Kasumi-1 (cell line): ENCODE data around the gene HMG20B.
"Not testable (repeated sequence)": the region's sequence is repeated elsewhere in the genome, so short reads cannot be mapped to it uniquely, and the experiment has no call there.

Source experiments
- DNase-seq, 2 experiments: peaks; one replicate each; lab custom pipeline; 2025; lab: John Stamatoyannopoulos, UW

HMG20B gene

DNA sequence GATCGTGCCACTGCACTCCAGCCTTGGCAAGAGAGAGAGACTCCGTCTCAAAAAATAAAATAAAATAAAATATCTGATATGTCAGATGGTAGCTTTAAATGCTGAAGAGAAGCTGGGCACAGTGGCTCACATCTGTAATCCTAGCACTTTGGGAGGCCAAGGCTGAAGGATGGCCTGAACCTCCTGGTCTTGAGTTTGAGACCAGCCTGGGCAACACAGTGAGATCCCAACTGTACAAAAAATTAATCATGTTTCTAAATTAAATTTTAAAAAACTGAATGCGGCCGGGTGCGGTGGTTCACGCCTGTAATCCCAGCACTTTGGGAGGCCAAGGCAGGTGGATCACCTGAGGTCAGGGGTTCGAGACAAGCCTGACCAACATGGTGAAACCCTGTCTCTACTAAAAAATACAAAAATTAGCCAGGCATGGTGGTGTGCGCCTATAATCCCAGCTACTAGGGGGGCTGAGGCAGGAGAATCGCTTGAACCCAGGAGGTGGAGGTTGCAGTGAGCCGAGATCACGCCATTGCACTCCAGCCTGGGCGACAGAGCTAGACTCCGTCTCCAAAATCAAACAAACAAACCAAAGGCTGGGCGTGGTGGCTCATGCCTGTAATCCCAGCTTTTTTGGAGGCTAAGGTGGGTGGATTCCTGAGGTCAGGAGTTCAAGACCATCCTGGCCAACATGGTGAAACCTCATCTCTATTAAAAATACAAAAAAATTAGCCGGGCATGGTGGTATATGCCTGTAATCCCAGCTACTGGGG, 11.5 kb downstream of the HMG20B start:
- DNase-seq = not testable (repeated sequence)

DNA sequence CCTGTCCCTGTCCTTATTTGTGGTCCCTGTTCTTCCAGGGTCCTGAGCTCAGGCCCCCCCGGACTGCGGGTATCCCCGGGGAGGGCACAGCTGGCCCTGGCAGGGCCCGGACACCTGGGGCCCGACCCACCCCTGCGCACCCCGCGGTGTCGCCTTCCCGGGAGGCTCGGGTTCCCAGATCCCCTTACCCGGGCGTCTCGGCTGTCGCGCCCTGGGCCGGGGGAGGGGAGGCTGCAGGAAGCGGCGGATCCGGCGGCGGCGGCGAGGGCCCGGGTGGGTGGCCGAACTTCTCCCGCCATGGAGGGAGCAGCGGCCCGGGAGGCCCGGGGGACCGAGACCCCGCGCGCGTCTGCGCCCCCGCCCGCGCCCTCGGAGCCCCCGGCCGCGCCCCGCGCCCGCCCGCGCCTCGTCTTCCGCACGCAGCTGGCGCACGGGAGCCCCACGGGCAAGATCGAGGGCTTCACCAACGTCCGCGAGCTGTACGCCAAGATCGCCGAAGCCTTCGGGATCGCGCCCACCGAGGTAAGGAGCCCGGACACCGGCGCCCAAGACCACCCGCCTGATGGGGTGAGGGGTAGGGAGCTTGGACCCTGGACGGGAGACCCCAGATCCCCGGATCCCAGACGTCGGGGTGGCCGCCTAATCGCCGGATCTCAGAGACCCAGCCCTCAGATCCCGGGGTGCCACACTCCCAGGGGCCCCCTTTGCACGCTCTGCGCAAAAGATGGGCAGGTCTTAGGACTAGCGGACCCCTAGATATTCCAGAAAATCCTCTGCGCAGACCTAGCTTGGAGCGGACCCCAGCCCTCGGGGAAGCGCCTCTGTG, 12.8 kb downstream of the HMG20B start, which contains the start of gene GIPC3:
TSS of gene GIPC3 (plus strand) at position 178 of the 826 bp plus-strand sequence. CDS start at position 298, 120 bp downstream.
- DNase-seq = no peak

DNA sequence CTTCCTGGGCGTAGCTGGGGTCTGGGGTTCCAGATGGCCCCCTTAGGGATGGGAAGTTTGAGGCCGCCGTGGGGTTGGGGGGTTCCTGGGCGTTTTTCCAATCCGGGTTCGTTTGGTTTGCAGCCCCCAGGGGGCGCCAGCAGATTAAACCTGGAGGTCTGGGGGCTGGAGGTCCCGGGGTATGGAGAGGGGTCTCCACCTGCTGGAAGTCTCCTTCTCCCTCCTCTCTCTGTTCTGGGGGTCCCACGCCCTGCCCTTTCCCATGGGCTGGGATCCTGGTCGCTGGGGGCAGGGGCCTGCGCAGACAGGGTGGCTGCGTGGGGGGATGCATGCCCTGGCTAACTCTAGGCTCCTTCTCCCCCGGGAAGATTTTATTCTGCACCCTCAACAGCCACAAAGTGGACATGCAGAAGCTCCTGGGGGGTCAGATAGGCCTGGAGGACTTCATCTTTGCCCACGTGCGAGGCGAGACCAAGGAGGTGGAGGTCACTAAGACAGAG, 13.4 kb downstream of the HMG20B start:
- peak in 1 of 2 experiments; percentile 38 for DNase-seq

DNA sequence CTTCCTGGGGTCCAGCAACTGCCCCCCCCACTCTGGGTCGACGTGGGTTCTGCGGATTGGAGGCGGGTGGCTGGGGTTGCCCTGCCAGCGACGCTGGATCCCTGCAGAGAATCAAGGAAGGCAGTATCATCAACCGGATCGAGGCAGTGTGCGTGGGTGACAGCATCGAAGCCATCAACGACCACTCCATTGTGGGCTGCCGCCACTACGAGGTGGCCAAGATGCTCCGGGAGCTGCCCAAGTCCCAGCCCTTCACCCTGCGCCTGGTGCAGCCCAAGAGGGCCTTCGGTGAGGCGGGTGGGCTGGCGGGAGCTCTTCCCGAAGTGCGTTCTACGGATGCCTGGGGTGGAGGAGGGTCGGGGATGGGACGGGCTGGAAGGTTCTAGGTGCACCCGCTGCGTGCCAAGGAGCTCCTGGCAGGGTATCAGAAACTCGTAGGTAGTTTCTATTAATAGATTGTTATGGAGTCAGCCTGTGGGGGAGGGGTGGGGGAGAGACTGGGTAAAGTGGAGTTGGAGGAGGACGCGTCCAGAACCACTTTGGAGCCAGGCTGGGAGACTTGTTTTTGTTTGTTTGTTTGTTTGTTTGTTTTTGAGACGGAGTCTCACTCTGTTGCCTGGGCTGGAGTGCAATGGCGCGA, 14.1 kb downstream of the HMG20B start:
- DNase-seq = no peak

DNA sequence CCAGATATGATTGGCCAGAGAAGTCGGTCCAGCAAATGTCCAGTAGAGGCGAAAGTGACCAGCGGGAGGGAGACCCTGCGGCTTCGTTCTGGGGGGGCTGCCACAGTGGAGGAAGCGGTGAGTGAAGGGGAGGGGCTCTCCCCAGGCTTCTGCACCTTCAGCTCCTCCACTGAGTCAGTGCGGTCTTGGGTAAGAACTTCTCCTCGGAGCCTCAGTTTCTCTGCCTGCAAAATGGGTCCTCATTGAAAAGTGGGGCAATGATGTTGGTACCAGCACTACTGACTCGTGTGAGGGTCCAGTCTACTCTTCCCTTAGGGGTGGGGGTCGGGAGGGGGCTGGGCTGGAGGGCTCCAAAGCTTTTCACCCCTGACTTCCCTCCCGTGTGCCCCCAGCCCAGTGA, 16.7 kb downstream of the HMG20B start:
- no peak for DNase-seq

DNA sequence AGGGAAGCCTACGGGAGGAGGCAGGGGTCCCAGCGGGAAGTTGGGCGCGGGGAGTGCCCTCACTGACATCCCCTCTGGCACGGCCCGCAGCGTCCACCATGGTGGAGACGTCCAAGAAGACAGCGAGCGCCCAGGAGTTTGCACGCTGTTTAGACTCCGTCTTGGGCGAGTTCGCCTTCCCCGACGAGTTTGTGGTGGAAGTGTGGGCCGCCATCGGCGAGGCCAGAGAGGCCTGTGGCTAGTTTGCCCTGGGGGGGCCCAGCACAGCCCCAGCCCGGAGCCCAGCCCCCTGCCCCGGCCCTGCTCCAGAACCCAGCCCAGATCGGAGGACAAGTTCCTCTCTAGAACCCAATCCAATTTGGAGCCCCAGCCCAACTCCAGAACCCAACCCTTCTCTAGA, 17.2 kb downstream of the HMG20B start:
- no peak for DNase-seq

DNA sequence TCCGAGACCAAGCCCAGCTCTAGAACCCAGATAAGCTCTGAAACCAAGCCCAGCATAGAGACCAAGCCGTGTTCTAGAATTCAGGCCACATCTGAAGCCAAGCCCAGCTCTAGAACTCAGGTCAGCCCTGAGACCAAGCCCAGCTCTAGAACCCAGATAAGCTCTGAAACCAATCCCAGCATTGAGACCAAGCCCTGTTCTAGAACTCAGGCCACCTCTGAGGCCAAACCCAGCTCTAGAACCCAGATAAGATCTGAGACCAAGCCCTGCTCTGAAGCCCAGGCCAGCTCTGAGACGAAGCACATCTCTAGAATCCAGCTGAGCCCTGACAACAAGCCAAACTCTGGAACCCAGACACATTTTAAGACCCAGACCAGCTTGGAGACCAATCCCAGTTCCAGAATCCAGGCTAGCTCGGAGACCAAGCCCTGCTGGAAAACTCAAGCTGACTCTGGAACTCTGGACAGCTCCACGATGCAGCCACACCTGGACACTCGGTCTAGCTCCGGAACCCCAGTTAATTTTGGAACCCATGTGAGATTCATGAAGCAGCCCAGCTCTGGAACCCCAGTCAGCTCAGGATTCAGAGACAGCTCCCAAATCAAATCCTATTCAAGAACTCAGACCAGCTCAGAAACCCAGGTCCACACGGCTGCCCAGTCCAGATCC, 18.4 kb downstream of the HMG20B start:
- DNase-seq = no peak

DNA sequence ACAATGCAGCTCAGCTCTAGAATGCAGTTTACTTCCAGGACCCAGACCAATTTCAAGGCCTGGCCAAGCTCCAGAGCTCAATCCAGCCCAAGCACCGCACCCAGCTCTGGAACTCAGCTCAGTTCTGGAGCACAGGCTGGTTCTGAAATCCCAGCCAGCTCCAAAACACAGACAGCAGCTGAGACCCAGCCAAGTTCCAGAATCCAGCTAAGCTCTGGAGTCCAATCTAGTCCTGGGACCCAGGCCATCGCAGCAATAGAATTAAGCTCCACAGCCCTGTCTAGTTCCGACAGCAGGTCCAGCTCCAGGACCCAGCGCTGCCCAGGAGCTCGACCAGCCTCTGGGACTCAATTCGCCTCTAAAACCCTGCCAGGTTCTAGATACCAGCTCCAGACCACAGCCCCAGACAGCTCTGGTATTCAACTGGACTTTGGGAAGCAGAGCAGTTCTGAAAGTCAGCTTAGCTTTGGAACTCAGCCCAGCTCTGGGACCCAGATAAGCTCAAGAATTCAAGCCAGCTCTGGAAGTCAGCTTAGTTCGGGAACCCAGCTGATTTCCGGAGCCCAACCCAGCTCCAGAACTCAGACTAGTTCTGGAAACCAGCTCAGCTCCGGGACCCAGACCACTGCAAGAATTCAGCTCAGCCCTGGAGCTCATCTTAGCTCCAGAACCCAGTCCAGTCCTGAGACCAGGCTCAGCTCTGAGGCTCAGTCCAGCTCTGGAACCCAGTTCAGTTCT, 19.3 kb downstream of the HMG20B start:
- no peak for DNase-seq

DNA sequence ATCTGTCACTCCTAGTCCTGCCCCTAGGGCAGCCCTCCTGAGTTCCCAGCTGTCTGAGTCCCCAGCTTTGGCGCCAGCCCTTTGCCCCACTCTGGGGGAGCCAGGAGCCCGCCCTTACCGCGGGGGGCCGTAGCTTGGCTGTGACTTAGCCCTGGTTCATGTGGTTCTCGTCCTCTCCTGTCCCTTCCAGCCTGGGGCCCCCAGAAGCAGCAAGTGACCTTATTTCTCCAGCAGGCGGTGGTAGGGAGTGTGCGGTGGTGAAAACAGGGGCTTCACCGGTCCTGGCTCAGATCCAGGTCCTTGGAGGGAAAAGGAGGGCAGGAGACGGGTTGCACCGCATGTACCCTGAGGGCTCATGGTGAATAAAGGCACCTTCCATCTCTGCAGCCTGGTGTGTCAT, 20.4 kb downstream of the HMG20B start:
- DNase-seq = no peak

DNA sequence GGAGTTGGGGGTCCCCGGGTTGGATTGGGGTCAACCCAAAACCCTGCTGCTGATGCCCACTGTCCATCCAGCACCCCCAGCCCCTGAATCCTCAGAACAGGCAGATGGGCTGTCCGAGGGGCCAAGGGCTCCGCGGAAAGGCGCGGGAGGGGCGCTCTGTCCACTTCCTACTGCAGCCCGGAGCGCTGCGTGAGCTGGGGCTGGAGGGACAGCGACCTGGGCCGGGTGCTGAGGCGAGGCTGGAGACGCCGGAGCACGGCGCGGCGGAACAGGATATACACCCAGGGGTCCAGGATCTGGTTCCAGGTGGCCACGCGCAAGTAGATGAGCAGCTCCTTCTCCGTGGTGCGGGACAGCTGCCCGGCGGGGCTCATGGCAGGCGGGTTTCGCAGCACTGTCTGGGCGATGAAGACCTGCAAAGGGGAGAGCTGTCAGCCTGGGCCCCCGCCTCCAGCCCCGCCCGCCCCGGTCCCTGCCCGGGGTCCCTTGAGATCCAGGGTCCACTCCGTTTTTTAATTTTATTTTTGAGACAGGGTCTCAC, 22.8 kb downstream of the HMG20B start:
- DNase-seq = no peak

DNA sequence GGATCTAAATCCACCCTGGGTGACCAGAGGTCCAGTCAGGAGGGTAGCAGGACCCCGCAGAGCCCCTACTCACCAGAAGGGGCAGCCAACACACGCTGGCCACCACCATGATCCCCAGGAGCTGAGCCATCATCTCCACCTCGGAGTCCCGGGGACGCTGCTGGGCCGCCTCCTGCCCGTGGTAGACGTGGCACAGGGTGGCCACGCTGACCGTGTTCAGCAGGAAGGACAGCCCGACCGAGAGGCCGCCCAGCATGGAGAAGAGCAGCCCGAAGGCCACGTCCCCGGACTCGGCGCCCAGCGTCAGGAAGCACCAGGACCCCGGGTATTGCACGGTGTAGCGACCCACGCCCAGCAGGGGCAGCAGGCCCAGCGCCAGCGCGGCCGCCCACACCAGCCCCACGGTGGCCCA, 27.0 kb downstream of the HMG20B start:
- DNase-seq = no peak

DNA sequence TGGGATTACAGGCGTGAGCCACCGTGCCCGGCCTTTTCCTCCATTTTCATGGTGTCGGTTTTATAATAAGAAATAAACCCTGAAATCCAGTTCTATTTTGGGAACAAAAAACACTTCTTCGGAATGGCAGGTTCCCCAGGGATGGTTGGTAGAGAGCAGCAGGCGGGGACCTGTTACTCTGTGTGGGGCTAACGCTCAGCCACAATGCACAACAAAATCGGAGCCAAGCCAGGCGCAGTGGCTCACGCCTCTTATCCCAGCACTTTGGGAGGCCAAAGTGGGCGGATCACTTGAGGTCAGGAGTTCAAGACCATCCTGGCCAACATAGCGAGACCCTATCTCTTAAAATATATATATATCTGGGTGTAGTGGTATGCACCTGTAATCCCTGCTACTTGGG, 28.3 kb downstream of the HMG20B start:
- no peak for DNase-seq

DNA sequence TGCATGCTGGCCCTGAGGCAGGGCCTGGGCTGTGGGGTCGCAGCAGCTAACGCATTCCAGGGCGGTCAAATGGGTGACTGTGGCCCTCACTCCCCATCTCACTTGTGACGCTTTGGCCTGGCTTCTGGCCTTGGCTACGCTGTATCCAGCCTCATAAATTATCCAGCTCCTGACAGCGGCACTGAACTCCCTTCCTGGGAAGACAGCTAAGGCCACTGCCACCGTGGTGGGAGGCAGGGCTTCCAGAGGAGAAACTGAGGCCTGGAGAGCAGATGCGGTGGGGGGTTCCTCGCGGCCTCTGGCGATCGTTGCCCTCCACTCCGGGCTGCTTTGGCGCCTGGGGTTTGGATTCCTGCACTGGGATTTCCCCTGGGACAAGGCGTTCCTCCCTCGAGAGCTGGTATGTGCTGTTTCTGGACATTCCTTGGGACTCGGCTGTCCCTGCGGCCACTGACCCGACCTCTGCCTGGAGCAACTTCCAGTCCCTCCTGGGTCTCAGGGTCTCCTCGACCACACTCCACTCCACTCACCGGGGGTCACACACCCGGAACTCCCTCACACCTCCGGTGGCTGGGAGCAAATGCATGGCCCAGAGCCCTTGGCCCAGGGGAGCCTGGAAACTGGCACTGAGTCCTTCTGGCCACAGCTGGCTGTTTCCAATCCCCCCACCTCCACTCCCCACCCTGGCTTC, 30.5 kb downstream of the HMG20B start:
- DNase-seq = no peak

DNA sequence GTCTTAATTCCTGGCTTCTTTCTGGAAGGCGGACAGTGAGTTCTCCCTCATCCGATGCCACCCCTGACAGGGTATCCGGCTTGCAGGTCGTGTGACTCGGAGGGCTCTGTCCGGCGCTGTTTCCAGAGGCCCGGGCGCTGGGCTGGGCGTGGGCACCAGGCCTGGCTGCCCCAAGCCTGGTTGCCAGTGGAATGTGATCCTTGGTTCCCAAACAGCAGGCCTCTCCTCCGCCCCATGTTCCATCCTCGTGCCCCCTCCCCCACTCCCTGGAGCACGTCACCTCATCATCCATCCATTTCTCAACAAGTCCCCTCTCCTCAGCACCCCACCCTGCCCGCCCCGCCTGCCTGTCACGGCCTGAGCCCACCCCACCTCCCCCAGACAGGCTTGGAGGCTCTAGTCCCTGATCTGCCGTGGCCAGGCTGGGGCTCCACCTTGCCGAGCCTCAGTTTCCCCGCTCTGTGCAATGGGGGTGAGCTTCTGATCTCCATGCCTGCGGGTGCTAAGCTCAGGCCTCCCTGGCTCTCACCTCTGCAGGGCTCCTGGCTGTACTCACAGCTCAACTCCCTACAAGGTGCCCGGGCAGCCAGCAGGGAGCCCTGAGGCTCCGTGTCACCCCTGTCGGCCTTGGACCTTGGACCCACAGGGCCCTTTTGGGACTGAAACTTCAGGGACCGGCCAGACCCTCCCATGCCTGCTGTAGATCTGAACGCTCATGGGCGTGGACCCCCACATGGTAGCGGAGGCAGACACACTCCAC, 31.7 kb downstream of the HMG20B start:
- DNase-seq = no peak

DNA sequence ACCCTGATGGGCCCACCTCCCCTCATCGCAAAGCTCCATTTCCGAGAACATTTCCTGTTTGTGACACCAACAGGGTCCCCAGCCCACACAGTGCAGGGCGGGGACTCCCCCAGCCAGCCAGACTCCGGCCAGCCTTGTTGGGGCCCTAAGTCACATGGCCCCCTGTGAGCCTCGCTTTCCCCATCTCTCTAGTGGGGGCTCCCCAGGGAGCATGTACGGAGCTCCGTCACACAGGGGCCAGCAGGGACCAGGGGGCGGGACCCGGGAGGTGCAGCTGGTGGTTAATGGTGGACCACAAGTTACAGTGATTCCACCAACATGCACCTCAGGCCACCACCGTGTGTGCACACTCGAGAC, 32.2 kb downstream of the HMG20B start:
- peak in 1 of 2 experiments; percentile 18 for DNase-seq

DNA sequence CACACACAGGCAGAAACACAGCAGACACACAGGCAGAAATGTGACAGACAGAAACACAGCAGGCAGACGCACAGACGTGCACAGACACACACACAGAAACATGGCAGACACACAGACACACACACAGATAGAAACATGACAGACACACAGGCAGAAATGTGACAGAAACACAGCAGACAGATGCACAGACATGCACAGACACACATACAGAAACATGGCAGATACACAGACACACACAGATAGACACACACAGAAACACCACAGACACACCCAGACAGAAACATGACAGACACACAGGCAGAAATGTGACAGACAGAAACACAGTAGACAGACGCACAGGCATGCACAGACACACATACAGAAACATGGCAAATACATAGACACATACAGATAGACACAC, 32.6 kb downstream of the HMG20B start:
- no peak for DNase-seq

DNA sequence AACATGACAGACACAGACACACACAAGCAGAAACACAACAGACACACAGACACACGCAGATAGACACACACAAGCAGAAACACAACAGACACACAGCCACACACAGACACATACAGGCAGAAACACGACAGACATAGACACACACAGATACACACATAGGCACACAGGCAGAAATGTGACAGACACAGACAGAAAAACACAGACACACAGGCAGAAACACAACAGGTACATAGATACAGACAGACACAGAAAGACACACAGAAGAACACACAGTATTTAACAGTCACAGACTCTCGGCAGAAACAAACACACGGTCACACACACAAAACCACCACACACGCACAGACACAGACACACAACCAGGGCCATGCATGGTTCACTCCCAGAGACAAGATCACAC, 33.0 kb downstream of the HMG20B start:
- peak in 1 of 2 experiments; percentile 12 for DNase-seq

DNA sequence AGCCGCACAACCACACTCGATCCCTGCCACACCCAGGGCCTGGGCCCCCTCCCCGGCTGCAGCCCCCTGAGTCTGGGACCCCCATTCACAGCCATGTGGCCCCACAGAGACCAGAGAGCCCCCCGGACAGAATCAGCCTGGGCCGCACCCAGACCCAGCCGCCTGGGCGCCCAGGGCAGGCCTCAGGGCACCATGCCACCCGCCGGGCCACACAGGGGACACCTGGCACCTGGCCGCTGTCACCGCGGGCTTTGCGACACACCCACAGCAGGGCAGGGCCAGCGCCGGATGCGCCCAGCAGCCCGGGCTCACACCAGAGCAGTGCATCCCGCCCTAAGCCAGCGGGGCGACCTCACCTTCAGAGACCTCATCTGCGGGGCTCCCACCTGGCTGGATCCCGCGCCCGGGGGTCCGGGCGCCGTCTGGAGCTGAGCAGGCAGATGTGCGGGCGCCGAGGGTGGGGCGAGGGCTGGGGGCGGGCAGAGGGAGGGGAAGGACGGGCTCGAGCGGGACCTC, 33.5 kb downstream of the HMG20B start:
- no peak for DNase-seq

DNA sequence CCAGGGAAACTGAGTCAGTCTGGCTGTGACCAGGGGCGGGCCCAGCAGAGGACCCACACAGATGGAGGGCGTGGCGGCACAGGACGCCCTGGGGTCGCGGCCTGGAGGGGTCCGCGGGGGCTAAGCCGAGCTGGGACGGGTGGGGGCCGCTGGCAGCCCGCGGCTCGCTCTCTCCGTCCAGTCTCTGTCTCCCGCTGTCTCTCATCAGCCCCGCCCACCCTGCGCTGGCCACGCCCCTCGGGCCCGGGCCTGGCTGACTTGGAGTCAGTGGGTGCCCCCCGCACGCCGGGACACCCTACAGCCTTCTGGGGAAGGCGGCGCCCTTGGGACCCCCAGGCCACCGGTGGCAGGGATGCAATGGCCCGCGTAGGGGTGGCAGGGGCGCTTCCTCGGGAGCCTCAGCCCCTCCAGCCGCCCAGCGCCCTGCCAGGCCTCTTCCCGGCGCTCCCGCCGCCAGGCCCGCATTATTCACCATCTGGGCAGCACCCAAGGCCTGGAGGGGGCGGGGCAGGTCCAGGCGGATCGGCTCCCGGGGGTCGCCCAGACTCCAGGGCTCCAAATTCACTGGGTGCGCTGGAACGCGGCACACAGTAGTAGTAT, 34.0 kb downstream of the HMG20B start, which contains the start of gene TBXA2R:
TSS of gene TBXA2R (minus strand) at position 186 of the 600 bp plus-strand sequence. CDS start 6,241 bp downstream, outside the sequence.
- peak; percentile 52 to 66 for DNase-seq
